SK-N-SH treated with all-trans-retinoic acid at 6 μM for 48 hours (cell line): ENCODE results near the gene GANC.

Source experiments
- ARNTL ChIP-seq: fragments of 450-650 bp; formaldehyde crosslinking; IDR thresholded peaks from 2 replicates; pipeline ENCODE4 v1.5.0; 2020; ENCODE audit warnings: low read depth, mild to moderate bottlenecking, moderate library complexity, borderline replicate concordance
- BACH2 ChIP-seq: fragments of 250-450 bp; sonication (Bioruptor Pico); IDR thresholded peaks from 2 replicates; pipeline ENCODE4 v1.9.0; 2021; ENCODE audit warnings: mild to moderate bottlenecking, borderline replicate concordance
- CSDC2 ChIP-seq: fragments of 250-450 bp; sonication (Bioruptor Pico); IDR thresholded peaks from 2 replicates; pipeline ENCODE4 v1.5.0; 2020; ENCODE audit warnings: mild to moderate bottlenecking, moderate library complexity
- ESRRG ChIP-seq: fragments of 250-450 bp; sonication (Bioruptor Pico); IDR thresholded peaks from 2 replicates; pipeline ENCODE4 v1.6.1; 2021; ENCODE audit warnings: mild to moderate bottlenecking
- PPARA ChIP-seq: fragments of 250-450 bp; sonication (Bioruptor Pico); IDR thresholded peaks from 2 replicates; pipeline ENCODE4 v1.5.0; 2020; ENCODE audit warnings: mild to moderate bottlenecking, borderline replicate concordance
- RARB ChIP-seq: fragments of 250-450 bp; sonication (Bioruptor Pico); IDR thresholded peaks from 2 replicates; pipeline ENCODE4 v1.8.0; 2021; ENCODE audit warnings: mild to moderate bottlenecking, moderate library complexity
- TCF4 ChIP-seq: fragments of 250-450 bp; sonication (Bioruptor Pico); IDR thresholded peaks from 2 replicates; pipeline ENCODE4 v1.8.0; 2021; ENCODE audit warnings: mild to moderate bottlenecking, moderate library complexity, borderline replicate concordance
- TOX ChIP-seq: fragments of 250-450 bp; sonication (Bioruptor Pico); IDR thresholded peaks from 2 replicates; pipeline ENCODE4 v1.8.0; 2021; ENCODE audit warnings: mild to moderate bottlenecking, moderate library complexity, borderline replicate concordance
- ZNF70 ChIP-seq: fragments of 450-650 bp; formaldehyde crosslinking; IDR thresholded peaks from 2 replicates; pipeline ENCODE4 v1.5.0; 2020; ENCODE audit warnings: mild to moderate bottlenecking, moderate library complexity
- TF ChIP-seq, protein P1 (sequence below): fragments of 250-450 bp; sonication (Bioruptor Pico); IDR thresholded peaks from 2 replicates; pipeline ENCODE4 v1.5.1; 2020; ENCODE audit warnings: low read depth, mild to moderate bottlenecking, moderate library complexity
- TF ChIP-seq, protein P2 (sequence below): fragments of 250-450 bp; sonication (Bioruptor Pico); IDR thresholded peaks from 2 replicates; pipeline ENCODE4 v1.5.0; 2020; ENCODE audit warnings: mild to moderate bottlenecking, moderate library complexity
- TF ChIP-seq, protein P3 (sequence below): fragments of 250-450 bp; sonication (Bioruptor Pico); IDR thresholded peaks from 2 replicates; pipeline ENCODE4 v1.8.0; 2020; ENCODE audit warnings: mild to moderate bottlenecking, moderate library complexity, borderline replicate concordance
- TF ChIP-seq, protein P4 (sequence below): fragments of 250-450 bp; sonication (Bioruptor Pico); IDR thresholded peaks from 2 replicates; pipeline ENCODE4 v1.8.0; 2021; ENCODE audit warnings: low read depth, mild to moderate bottlenecking, moderate library complexity, borderline replicate concordance
- TF ChIP-seq, protein P5 (sequence below): fragments of 250-450 bp; sonication (Bioruptor Pico); IDR thresholded peaks from 2 replicates; pipeline ENCODE4 v1.5.1; 2021; ENCODE audit warnings: mild to moderate bottlenecking, moderate library complexity

DNA sequence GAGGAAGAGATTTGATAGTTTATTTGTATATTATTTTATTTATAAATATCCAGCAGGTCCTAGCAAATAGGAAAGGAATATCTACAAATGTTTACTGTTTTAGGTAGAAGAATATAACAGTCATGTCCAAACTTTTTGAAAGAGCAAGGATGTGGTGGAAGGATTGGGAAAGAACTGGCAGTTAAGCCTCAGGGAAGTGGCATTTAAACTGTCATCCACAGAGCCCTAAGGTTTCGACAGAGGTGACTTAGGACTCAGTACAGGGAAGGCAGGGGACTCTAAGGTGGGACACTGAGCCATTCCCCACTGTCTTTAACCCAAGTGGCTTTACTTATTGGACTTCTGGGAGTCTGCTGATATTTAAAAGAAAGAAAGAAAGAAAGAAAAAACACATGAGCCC is 12.0 kb downstream of the GANC start:
- TF ChIP-seq PPARA (CRISPR knock-in tag) (no peak), TOX (CRISPR knock-in tag) (no peak), ESRRG (CRISPR knock-in tag) (no peak), TCF4 (CRISPR knock-in tag) (no peak), BACH2 (CRISPR knock-in tag) (no peak), ZNF70 (CRISPR knock-in tag) (no peak), ARNTL (CRISPR knock-in tag) (no peak), CSDC2 (CRISPR knock-in tag) (no peak), RARB (CRISPR knock-in tag) (no peak)
- TF ChIP-seq, protein P1, sequence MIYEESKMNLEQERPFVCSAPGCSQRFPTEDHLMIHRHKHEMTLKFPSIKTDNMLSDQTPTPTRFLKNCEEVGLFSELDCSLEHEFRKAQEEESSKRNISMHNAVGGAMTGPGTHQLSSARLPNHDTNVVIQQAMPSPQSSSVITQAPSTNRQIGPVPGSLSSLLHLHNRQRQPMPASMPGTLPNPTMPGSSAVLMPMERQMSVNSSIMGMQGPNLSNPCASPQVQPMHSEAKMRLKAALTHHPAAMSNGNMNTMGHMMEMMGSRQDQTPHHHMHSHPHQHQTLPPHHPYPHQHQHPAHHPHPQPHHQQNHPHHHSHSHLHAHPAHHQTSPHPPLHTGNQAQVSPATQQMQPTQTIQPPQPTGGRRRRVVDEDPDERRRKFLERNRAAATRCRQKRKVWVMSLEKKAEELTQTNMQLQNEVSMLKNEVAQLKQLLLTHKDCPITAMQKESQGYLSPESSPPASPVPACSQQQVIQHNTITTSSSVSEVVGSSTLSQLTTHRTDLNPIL (CRISPR knock-in tag), result no peak
- TF ChIP-seq, protein P2, sequence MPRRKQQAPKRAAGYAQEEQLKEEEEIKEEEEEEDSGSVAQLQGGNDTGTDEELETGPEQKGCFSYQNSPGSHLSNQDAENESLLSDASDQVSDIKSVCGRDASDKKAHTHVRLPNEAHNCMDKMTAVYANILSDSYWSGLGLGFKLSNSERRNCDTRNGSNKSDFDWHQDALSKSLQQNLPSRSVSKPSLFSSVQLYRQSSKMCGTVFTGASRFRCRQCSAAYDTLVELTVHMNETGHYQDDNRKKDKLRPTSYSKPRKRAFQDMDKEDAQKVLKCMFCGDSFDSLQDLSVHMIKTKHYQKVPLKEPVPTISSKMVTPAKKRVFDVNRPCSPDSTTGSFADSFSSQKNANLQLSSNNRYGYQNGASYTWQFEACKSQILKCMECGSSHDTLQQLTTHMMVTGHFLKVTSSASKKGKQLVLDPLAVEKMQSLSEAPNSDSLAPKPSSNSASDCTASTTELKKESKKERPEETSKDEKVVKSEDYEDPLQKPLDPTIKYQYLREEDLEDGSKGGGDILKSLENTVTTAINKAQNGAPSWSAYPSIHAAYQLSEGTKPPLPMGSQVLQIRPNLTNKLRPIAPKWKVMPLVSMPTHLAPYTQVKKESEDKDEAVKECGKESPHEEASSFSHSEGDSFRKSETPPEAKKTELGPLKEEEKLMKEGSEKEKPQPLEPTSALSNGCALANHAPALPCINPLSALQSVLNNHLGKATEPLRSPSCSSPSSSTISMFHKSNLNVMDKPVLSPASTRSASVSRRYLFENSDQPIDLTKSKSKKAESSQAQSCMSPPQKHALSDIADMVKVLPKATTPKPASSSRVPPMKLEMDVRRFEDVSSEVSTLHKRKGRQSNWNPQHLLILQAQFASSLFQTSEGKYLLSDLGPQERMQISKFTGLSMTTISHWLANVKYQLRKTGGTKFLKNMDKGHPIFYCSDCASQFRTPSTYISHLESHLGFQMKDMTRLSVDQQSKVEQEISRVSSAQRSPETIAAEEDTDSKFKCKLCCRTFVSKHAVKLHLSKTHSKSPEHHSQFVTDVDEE (CRISPR knock-in tag), result no peak
- TF ChIP-seq, protein P3, sequence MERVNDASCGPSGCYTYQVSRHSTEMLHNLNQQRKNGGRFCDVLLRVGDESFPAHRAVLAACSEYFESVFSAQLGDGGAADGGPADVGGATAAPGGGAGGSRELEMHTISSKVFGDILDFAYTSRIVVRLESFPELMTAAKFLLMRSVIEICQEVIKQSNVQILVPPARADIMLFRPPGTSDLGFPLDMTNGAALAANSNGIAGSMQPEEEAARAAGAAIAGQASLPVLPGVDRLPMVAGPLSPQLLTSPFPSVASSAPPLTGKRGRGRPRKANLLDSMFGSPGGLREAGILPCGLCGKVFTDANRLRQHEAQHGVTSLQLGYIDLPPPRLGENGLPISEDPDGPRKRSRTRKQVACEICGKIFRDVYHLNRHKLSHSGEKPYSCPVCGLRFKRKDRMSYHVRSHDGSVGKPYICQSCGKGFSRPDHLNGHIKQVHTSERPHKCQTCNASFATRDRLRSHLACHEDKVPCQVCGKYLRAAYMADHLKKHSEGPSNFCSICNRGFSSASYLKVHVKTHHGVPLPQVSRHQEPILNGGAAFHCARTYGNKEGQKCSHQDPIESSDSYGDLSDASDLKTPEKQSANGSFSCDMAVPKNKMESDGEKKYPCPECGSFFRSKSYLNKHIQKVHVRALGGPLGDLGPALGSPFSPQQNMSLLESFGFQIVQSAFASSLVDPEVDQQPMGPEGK, result no peak
- TF ChIP-seq, protein P4, sequence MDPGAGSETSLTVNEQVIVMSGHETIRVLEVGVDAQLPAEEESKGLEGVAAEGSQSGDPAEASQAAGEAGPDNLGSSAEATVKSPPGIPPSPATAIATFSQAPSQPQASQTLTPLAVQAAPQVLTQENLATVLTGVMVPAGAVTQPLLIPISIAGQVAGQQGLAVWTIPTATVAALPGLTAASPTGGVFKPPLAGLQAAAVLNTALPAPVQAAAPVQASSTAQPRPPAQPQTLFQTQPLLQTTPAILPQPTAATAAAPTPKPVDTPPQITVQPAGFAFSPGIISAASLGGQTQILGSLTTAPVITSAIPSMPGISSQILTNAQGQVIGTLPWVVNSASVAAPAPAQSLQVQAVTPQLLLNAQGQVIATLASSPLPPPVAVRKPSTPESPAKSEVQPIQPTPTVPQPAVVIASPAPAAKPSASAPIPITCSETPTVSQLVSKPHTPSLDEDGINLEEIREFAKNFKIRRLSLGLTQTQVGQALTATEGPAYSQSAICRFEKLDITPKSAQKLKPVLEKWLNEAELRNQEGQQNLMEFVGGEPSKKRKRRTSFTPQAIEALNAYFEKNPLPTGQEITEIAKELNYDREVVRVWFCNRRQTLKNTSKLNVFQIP (CRISPR knock-in tag), result no peak
- TF ChIP-seq, protein P5, sequence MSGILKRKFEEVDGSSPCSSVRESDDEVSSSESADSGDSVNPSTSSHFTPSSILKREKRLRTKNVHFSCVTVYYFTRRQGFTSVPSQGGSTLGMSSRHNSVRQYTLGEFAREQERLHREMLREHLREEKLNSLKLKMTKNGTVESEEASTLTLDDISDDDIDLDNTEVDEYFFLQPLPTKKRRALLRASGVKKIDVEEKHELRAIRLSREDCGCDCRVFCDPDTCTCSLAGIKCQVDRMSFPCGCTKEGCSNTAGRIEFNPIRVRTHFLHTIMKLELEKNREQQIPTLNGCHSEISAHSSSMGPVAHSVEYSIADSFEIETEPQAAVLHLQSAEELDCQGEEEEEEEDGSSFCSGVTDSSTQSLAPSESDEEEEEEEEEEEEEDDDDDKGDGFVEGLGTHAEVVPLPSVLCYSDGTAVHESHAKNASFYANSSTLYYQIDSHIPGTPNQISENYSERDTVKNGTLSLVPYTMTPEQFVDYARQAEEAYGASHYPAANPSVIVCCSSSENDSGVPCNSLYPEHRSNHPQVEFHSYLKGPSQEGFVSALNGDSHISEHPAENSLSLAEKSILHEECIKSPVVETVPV, result no peak
